ENCODE data around the gene C19orf33. TPM values are rescaled to one million over a fixed set of nuclear protein-coding genes. Genes with fewer than 3 reads are reported as not detected.
"Not testable (repeated sequence)": the region's sequence is repeated elsewhere in the genome, so short reads cannot be mapped to it uniquely, and the experiment has no call there.

The C19orf33 gene
- total RNA-seq, result not detected
- not detected for polyA plus RNA-seq

DNA sequence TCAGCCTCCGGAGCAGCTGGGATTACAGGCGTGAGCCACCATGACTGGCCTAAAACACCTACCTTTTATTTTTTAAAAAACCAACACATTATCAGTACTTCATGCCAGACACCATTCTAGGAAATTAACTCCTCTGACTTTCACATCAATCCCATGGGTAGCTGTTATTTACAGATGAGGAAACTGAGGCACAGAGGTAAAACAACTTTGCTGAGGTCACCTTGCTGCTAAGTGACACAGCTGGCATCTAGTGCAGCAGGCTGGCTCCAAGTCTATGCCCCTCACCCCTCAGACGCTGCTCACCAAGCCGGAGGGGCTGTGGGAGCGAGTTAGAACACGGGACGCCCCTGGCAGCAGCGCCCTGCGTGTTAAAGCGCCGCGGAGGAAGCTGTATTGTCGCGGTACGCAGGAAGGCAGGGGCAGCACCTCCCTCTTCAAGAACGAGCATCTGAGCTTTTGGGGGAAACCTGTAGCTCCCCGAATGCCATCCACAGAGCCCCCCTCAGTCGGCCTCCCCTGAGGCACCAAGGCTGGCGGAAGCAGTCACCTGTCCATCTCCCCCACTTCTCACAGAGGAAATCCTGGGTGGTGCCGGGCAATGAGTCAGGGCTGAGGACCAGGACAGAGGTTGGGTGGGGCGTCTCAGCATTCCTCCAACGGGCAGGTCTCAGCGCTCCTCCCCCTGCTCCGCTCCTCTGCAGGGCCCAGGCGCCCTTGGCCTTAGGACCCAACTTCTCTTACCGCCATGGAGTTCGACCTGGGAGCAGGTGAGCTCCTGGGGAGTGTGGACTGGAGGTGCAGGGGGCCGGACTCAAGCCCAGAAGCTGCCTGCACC, at the start of gene C19orf33:
Gene C19orf33 (plus strand): TSS at position 735 of the 835 bp plus-strand sequence. CDS start 11 bp downstream, at position 746.
- POLR2A ChIA-PET (ENCODE audit: partially characterized antibody), result no interaction called here
- intact Hi-C loops (cut with micrococcal nuclease), result no loop called here
- peaks cover 11% of the 10 kb centered on the region for H3K36me3 ChIP-seq (ENCODE audit: insufficient read depth, low read length)
- H3K36me3 Mint-ChIP-seq, result peaks cover 0 to 19% of the 10 kb centered on the region in 2 donors
- H3K4me1 ChIP-seq (ENCODE audit: insufficient read depth, low read length), result no peaks in the 10 kb centered on the region
- H3K9me3 ChIP-seq (ENCODE audit: control insufficient read depth in 1 of 2, low read length in 2 of 2), result no peaks in the 10 kb centered on the region
- H3K27me3 ChIP-seq (ENCODE audit: insufficient read depth, low read length), result no peaks in the 10 kb centered on the region
- no peak within 1 kb of the TSS for H3K27ac Mint-ChIP-seq
- no peak within 1 kb of the TSS for H3K4me3 Mint-ChIP-seq
- H3K27me3 Mint-ChIP-seq, result no peaks in the 10 kb centered on the region
- no peak within 1 kb of the TSS for H3K4me3 ChIP-seq (ENCODE audit: low read length in 2 of 2)
- H3K27ac ChIP-seq (ENCODE audit: low read depth, low read length), result no peak within 1 kb of the TSS
- no peaks in the 10 kb centered on the region for H3K4me1 Mint-ChIP-seq
- peaks cover 0 to 1% (median 0%) of the 10 kb centered on the region in 8 donors for H3K9me3 Mint-ChIP-seq
- DNase-seq, result no peak
- CTCF ChIA-PET (ENCODE audit: partially characterized antibody), result interaction anchor here (0.6 to 0.7 kb wide), 2 partner anchors 19 to 399 kb away, joined by 3 to 6 read pairs; no protein-coding TSS in a partner anchor

GRCh38 chr19:38255383-38256014, 48.6 kb upstream of the C19orf33 start:
- ChIA-PET POLR2A (ENCODE audit: partially characterized antibody) (no interaction called here), CTCF (ENCODE audit: partially characterized antibody) (interaction anchor here (0.7 to 1.4 kb wide), 2 partner anchors 10 to 353 kb away, joined by 3 to 5 read pairs; no protein-coding TSS in a partner anchor)
- H3K27me3 Mint-ChIP-seq, result peaks cover 23 to 25% of the 10 kb centered on the region in 2 donors
- peaks cover 0 to 2% (median 0%) of the 10 kb centered on the region in 8 donors for H3K9me3 Mint-ChIP-seq
- peaks cover 0 to 6% (median 1%) of the 10 kb centered on the region in 4 donors for H3K4me1 Mint-ChIP-seq
- DNase-seq, result no peak
- no peaks in the 10 kb centered on the region for H3K27me3 ChIP-seq (ENCODE audit: insufficient read depth, low read length)
- peak overlapping the region in 1 of 8 donors; percentile 43 for H3K4me3 Mint-ChIP-seq
- no peak overlapping the region for H3K4me3 ChIP-seq (ENCODE audit: low read length in 2 of 2)
- H3K9me3 ChIP-seq (ENCODE audit: control insufficient read depth in 1 of 2, low read length in 2 of 2), result no peaks in the 10 kb centered on the region
- intact Hi-C loops (cut with micrococcal nuclease), result no loop called here
- no peaks in the 10 kb centered on the region for H3K36me3 ChIP-seq (ENCODE audit: insufficient read depth, low read length)
- no peaks in the 10 kb centered on the region for H3K36me3 Mint-ChIP-seq
- H3K4me1 ChIP-seq (ENCODE audit: insufficient read depth, low read length), result no peaks in the 10 kb centered on the region
- H3K27ac ChIP-seq (ENCODE audit: low read depth, low read length), result no peak overlapping the region
- no peak overlapping the region for H3K27ac Mint-ChIP-seq

- H3K27ac ChIP-seq (ENCODE audit: low read depth, low read length); H3K4me3 ChIP-seq (ENCODE audit: low read length in 2 of 2); H3K36me3 Mint-ChIP-seq; CTCF ChIA-PET (ENCODE audit: partially characterized antibody); H3K27ac Mint-ChIP-seq; H3K9me3 Mint-ChIP-seq; intact Hi-C loops (cut with micrococcal nuclease); POLR2A ChIA-PET (ENCODE audit: partially characterized antibody); H3K36me3 ChIP-seq (ENCODE audit: insufficient read depth, low read length); H3K27me3 Mint-ChIP-seq; H3K27me3 ChIP-seq (ENCODE audit: insufficient read depth, low read length); DNase-seq; H3K4me3 Mint-ChIP-seq; H3K9me3 ChIP-seq (ENCODE audit: control insufficient read depth in 1 of 2, low read length in 2 of 2): not testable (repeated sequence)
- peaks cover 21% of the 10 kb centered on the region for H3K4me1 ChIP-seq (ENCODE audit: insufficient read depth, low read length)
- peaks cover 15 to 24% (median 20%) of the 10 kb centered on the region in 4 donors for H3K4me1 Mint-ChIP-seq
Observed at GRCh38 chr19:38261942-38262341, 42.1 kb upstream of the C19orf33 start.

- Histone ChIP-seq H3K4me3 (ENCODE audit: low read length in 2 of 2) (no peak overlapping the region), H3K4me1 (ENCODE audit: insufficient read depth, low read length) (peaks cover 21% of the 10 kb centered on the region), H3K27ac (ENCODE audit: low read depth, low read length) (no peak overlapping the region), H3K9me3 (ENCODE audit: control insufficient read depth in 1 of 2, low read length in 2 of 2) (no peaks in the 10 kb centered on the region), H3K27me3 (ENCODE audit: insufficient read depth, low read length) (no peaks in the 10 kb centered on the region), H3K36me3 (ENCODE audit: insufficient read depth, low read length) (no peaks in the 10 kb centered on the region)
- DNase-seq, result no peak
- CTCF ChIA-PET (ENCODE audit: partially characterized antibody), result no interaction called here
- peaks cover 0 to 2% (median 0%) of the 10 kb centered on the region in 8 donors for H3K9me3 Mint-ChIP-seq
- POLR2A ChIA-PET (ENCODE audit: partially characterized antibody), result no interaction called here
- H3K4me3 Mint-ChIP-seq, result peak overlapping the region in 3 of 8 donors; percentile 10 to 63 (median 62)
- H3K4me1 Mint-ChIP-seq, result peaks cover 16 to 31% (median 25%) of the 10 kb centered on the region in 4 donors
- H3K36me3 Mint-ChIP-seq, result no peaks in the 10 kb centered on the region
- peaks cover 4 to 5% of the 10 kb centered on the region in 2 donors for H3K27me3 Mint-ChIP-seq
- H3K27ac Mint-ChIP-seq, result peak overlapping the region in 2 of 7 donors; percentile 8 to 75
- intact Hi-C loops (cut with micrococcal nuclease), result no loop called here
Observed at GRCh38 chr19:38262585-38263268, 41.3 kb upstream of the C19orf33 start.

DNA sequence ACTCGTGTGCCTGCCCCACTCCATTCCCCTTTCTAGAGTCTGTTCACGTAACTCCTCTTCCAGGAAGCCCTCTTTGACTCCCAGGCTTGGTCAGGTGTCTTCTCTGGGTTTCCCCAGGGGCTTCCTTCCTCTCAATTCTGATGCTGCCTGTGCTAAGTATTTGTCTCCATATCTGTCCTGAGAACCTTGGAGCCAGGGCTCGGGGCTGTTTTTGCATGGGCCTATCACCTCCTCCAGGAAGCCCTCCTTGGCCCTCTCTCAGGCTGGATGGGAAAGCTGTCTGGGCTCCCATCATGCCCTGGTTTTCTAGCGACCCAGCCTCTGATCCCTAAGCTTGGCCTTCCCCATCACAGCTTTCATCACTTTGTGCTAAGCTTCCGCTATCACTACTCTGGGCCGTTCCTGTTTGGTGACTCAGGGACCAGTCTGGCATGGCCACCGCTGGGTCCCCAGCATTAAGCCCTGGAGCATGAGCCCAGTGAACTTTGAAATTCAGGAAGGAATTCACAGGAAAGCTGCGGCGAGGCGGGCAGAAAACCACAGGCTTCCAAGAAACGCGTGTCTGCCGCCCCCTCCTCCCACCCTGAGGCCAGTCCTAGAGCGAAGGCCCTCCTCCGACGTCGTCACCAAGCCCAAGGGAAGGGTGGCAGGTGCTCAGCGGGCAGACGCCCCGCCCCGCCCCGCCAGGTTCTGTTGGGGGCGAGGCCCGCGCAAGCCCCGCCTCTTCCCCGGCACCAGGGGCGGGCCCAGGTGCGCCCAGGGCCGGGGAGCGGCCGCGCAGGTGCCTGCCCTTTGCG, 40.2 kb upstream of the C19orf33 start:
- Histone ChIP-seq H3K4me1 (ENCODE audit: insufficient read depth, low read length) (peaks cover 21% of the 10 kb centered on the region), H3K27ac (ENCODE audit: low read depth, low read length) (peak overlapping the region; percentile 44), H3K36me3 (ENCODE audit: insufficient read depth, low read length) (no peaks in the 10 kb centered on the region), H3K27me3 (ENCODE audit: insufficient read depth, low read length) (no peaks in the 10 kb centered on the region), H3K4me3 (ENCODE audit: low read length in 2 of 2) (peak overlapping the region in 1 of 2 donors; percentile 65), H3K9me3 (ENCODE audit: control insufficient read depth in 1 of 2, low read length in 2 of 2) (no peaks in the 10 kb centered on the region)
- Mint-ChIP-seq H3K9me3 (peaks cover 0 to 2% (median 0%) of the 10 kb centered on the region in 8 donors), H3K27ac (peak overlapping the region; percentile 66 to 92 (median 78)), H3K27me3 (peaks cover 1 to 3% of the 10 kb centered on the region in 2 donors), H3K4me1 (peaks cover 17 to 33% (median 28%) of the 10 kb centered on the region in 4 donors), H3K36me3 (no peaks in the 10 kb centered on the region), H3K4me3 (peak overlapping the region; percentile 82 to 89 (median 86))
- ChIA-PET POLR2A (ENCODE audit: partially characterized antibody) (interaction anchor here (0.5 to 1.3 kb wide), 2 partner anchors 356 to 585 kb away, joined by 3 to 5 read pairs; no protein-coding TSS in a partner anchor), CTCF (ENCODE audit: partially characterized antibody) (interaction anchor here (1.3 to 3.1 kb wide), 3 partner anchors 21 to 362 kb away, joined by 3 to 17 read pairs (median 5); partner anchors contain the start of gene PSMD8)
- intact Hi-C loops (cut with micrococcal nuclease), result loop anchor here (1.0 kb wide), 2 partner anchors 52 to 71 kb away; partner anchors contain the start of gene CATSPERG
- peak in 4 of 5 donors; percentile 76 to 81 (median 78) for DNase-seq

GRCh38 chr19:38264486-38265212, 39.4 kb upstream of the C19orf33 start, which contains the start of gene SPINT2:
Gene SPINT2 (plus strand): TSS chr19:38264573. CDS start chr19:38264893, 320 bp downstream.
- H3K36me3 Mint-ChIP-seq, result no peaks in the 10 kb centered on the region
- H3K27ac ChIP-seq (ENCODE audit: low read depth, low read length), result peak within 1 kb of the TSS; percentile 44
- H3K4me1 ChIP-seq (ENCODE audit: insufficient read depth, low read length), result peaks cover 21% of the 10 kb centered on the region
- peaks cover 17 to 33% (median 28%) of the 10 kb centered on the region in 4 donors for H3K4me1 Mint-ChIP-seq
- H3K36me3 ChIP-seq (ENCODE audit: insufficient read depth, low read length), result no peaks in the 10 kb centered on the region
- peak within 1 kb of the TSS; percentile 34 to 65 for H3K4me3 ChIP-seq (ENCODE audit: low read length in 2 of 2)
- no peaks in the 10 kb centered on the region for H3K9me3 ChIP-seq (ENCODE audit: control insufficient read depth in 1 of 2, low read length in 2 of 2)
- peak within 1 kb of the TSS; percentile 67 to 95 (median 85) for H3K27ac Mint-ChIP-seq
- H3K27me3 ChIP-seq (ENCODE audit: insufficient read depth, low read length), result no peaks in the 10 kb centered on the region
- ChIA-PET CTCF (ENCODE audit: partially characterized antibody) (interaction anchor here (0.6 to 3.1 kb wide), 5 partner anchors 21 to 362 kb away, joined by 3 to 17 read pairs (median 5); partner anchors contain the start of gene PSMD8), POLR2A (ENCODE audit: partially characterized antibody) (interaction anchor here (0.5 to 1.4 kb wide), 4 partner anchors 110 to 585 kb away, joined by 3 to 7 read pairs (median 4); partner anchors contain the start of genes PSMD8, SIPA1L3 and WDR87)
- H3K9me3 Mint-ChIP-seq, result peaks cover 0 to under 1% (median 0%) of the 10 kb centered on the region in 8 donors
- H3K27me3 Mint-ChIP-seq, result no peaks in the 10 kb centered on the region
- intact Hi-C loops (cut with micrococcal nuclease), result loop anchor here (1.0 kb wide), 2 partner anchors 52 to 71 kb away; partner anchors contain the start of gene CATSPERG
- peak in 2 of 5 donors; percentile 62 to 85 for DNase-seq
- H3K4me3 Mint-ChIP-seq, result peak within 1 kb of the TSS; percentile 84 to 90 (median 88)

Data from CD4-positive, alpha-beta memory T cell (primary cell).